ENCODE results near the gene FILIP1L. TPM values are rescaled to one million over a fixed set of nuclear protein-coding genes. Genes with fewer than 3 reads are reported as not detected.

FILIP1L gene
- total RNA-seq, 1 experiment from 2014 or later = 0.07 TPM

DNA sequence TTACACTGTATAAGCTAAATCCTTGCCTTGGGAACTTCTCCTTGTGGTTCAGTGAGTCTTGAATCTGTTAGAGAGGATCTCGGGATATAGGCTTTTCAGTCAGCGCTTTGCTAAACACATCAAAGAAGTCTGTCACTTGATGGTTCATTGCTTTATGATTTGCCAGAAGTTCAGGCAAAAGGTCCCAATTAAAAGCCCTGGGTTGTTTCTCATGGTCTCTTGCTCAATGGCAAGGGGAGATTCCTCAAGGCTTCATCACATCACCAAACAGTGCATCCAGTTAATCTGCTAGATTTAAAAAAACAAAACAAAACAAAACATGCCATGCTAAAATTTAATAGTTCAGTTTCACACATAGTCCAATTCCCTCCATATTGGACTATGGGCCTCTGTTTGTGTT, 114.8 kb downstream of the FILIP1L start:
- Histone ChIP-seq H3K56ac (ENCODE audit: insufficient read length, low read depth, low read length) (no peak overlapping the region), H3K23me2 (ENCODE audit: insufficient read length, low read depth, low read length, poor library complexity, severe bottlenecking) (no peaks in the 10 kb centered on the region), H3K18ac (ENCODE audit: insufficient read length, low read depth, low read length) (no peak overlapping the region), H3K4me1 (ENCODE audit: insufficient read depth, low read length) (no peaks in the 10 kb centered on the region; the same call in 1 of the 2 replicates), H2BK12ac (ENCODE audit: insufficient read length, low read depth, low read length) (no peak overlapping the region), H2BK20ac (ENCODE audit: low read depth, low read length, poor library complexity, severe bottlenecking) (no peak overlapping the region), H3K9ac (ENCODE audit: extremely low read depth, insufficient read length, low read length) (no peak overlapping the region), H2AK5ac (ENCODE audit: insufficient read length, low read length) (no peak overlapping the region), H2AFZ (ENCODE audit: low read length) (no peak overlapping the region), H4K91ac (ENCODE audit: insufficient read length, low read depth, low read length) (no peak overlapping the region), H3K4me2 (ENCODE audit: insufficient read depth, insufficient read length, low read length) (no peak overlapping the region), H4K8ac (replicated peaks; ENCODE audit: insufficient read length, low read depth, low read length) (no peak overlapping the region), H3K14ac (ENCODE audit: insufficient read depth, low read length) (no peak overlapping the region), H3K27ac (ENCODE audit: insufficient read length, low read depth, low read length) (no peak overlapping the region), H3K79me2 (ENCODE audit: insufficient read depth, low read length) (no peaks in the 10 kb centered on the region), H3K79me1 (ENCODE audit: insufficient read depth, low read depth, low read length, poor library complexity, severe bottlenecking) (no peaks in the 10 kb centered on the region), H2BK120ac (ENCODE audit: low read depth, low read length, poor library complexity, severe bottlenecking) (no peak overlapping the region), H3K27me3 (ENCODE audit: insufficient read depth, low read length) (no peaks in the 10 kb centered on the region), H4K20me1 (ENCODE audit: control insufficient read depth, insufficient read depth, insufficient read length) (no peaks in the 10 kb centered on the region), H2BK5ac (ENCODE audit: insufficient read length, low read length) (no peak overlapping the region), H3K4ac (ENCODE audit: low read depth, low read length) (no peak overlapping the region), H2BK15ac (ENCODE audit: low read depth, low read length) (no peak overlapping the region), H3T11ph (ENCODE audit: low read length) (no peak overlapping the region), H3K9me3 (ENCODE audit: control insufficient read depth, low read depth, low read length) (no peaks in the 10 kb centered on the region), H4K5ac (ENCODE audit: insufficient read length, low read depth, low read length) (no peak overlapping the region), H3K23ac (ENCODE audit: insufficient read length, low read depth, low read length) (no peak overlapping the region)
- Mint-ChIP-seq H3K4me3 (no peak overlapping the region), H3K9me3 (peaks cover 16 to 18% of the 10 kb centered on the region in 2 experiments), H3K4me1 (peaks cover 4 to 21% of the 10 kb centered on the region in 2 experiments; a peak in 3 of 4 replicates), H3K27me3 (ENCODE audit: low read depth) (no peaks in the 10 kb centered on the region), H3K27ac (no peak overlapping the region), H3K36me3 (ENCODE audit: insufficient read depth in 1 of 3, low read depth in 3 of 3) (peaks cover 13 to 20% (median 20%) of the 10 kb centered on the region in 3 experiments)
- TF ChIP-seq, protein P1, sequence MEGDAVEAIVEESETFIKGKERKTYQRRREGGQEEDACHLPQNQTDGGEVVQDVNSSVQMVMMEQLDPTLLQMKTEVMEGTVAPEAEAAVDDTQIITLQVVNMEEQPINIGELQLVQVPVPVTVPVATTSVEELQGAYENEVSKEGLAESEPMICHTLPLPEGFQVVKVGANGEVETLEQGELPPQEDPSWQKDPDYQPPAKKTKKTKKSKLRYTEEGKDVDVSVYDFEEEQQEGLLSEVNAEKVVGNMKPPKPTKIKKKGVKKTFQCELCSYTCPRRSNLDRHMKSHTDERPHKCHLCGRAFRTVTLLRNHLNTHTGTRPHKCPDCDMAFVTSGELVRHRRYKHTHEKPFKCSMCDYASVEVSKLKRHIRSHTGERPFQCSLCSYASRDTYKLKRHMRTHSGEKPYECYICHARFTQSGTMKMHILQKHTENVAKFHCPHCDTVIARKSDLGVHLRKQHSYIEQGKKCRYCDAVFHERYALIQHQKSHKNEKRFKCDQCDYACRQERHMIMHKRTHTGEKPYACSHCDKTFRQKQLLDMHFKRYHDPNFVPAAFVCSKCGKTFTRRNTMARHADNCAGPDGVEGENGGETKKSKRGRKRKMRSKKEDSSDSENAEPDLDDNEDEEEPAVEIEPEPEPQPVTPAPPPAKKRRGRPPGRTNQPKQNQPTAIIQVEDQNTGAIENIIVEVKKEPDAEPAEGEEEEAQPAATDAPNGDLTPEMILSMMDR (conservative IDR thresholded peaks at IDR 0.05) = no peak
- DNase-seq = no peak
- WGBS (ENCODE audit: extremely low coverage, insufficient read length, low lambda C conversion rate) = no CpG with 5 or more reads among the region's 2 CpGs
